OCI-LY1 (cell line): ENCODE data around the gene CFAP74.

Source experiments
- H2AFZ ChIP-seq: fragments of 200-600 bp; sonication (generic), shearing (Covaris generic); 2 replicates; pipeline ENCODE4 v1.6.0; 2014; ENCODE audit warnings: antibody characterized with exemption, mild to moderate bottlenecking, low read length
- H3F3A ChIP-seq: fragments of 200-600 bp; sonication (generic), shearing (Covaris generic); 2 replicates; pipeline ENCODE4 v1.6.0; 2014; ENCODE audit warnings: mild to moderate bottlenecking, antibody characterized with exemption, low read length, moderate library complexity; ENCODE audit not compliant: insufficient read depth
- H3K27ac ChIP-seq: fragments of 200-600 bp; sonication (generic); 2 replicates; pipeline ENCODE4 v1.5.1; 2014; ENCODE audit warnings: low read length, mixed run types, mild to moderate bottlenecking, low read depth; ENCODE audit not compliant: poor library complexity, severe bottlenecking
- H3K27me3 ChIP-seq: fragments of 200-600 bp; sonication (generic); 2 replicates; pipeline ENCODE4 v1.6.0; 2014; ENCODE audit warnings: antibody characterized with exemption, mild to moderate bottlenecking, low read length, moderate library complexity; ENCODE audit not compliant: insufficient read depth
- H3K36me3 ChIP-seq: fragments of 200-600 bp; sonication (generic); 2 replicates; pipeline ENCODE4 v1.6.1; 2014; ENCODE audit warnings: mild to moderate bottlenecking, antibody characterized with exemption, low read length, moderate library complexity, mixed read lengths; ENCODE audit not compliant: insufficient read depth
- H3K4me1 ChIP-seq: fragments of 200-600 bp; sonication (generic); 2 replicates; pipeline ENCODE4 v1.5.1; 2014; ENCODE audit warnings: mild to moderate bottlenecking, low read length, moderate library complexity; ENCODE audit not compliant: insufficient read depth, severe bottlenecking
- H3K4me2 ChIP-seq: fragments of 200-600 bp; sonication (generic), shearing (Covaris generic); 2 replicates; pipeline ENCODE4 v1.6.1; 2014; ENCODE audit warnings: low read length
- H3K4me3 ChIP-seq: fragments of 200-600 bp; sonication (generic); 2 replicates; pipeline ENCODE4 v1.5.1; 2014; ENCODE audit warnings: low read length, low read depth, mild to moderate bottlenecking, mixed read lengths; ENCODE audit not compliant: poor library complexity, severe bottlenecking
- H3K79me2 ChIP-seq: fragments of 200-600 bp; shearing (Covaris generic); 2 replicates; pipeline ENCODE4 v1.6.1; 2016; ENCODE audit warnings: mixed run types, low read length, mixed read lengths; ENCODE audit not compliant: insufficient read depth
- H3K9ac ChIP-seq: fragments of 200-600 bp; sonication (generic), shearing (Covaris generic); 2 replicates; pipeline ENCODE4 v1.6.1; 2014; ENCODE audit warnings: mild to moderate bottlenecking, low read length, mixed read lengths
- H3K9me2 ChIP-seq: fragments of 200-600 bp; sonication (generic), shearing (Covaris generic); 2 replicates; pipeline ENCODE4 v1.6.1; 2014; ENCODE audit warnings: low read depth, mild to moderate bottlenecking, low read length, mixed read lengths
- H3K9me3 ChIP-seq: fragments of 200-600 bp; shearing (Covaris generic); 2 replicates; pipeline ENCODE4 v1.6.1; 2014; ENCODE audit warnings: low read length, mixed read lengths
- H4K20me1 ChIP-seq: fragments of 200-600 bp; sonication (generic), shearing (Covaris generic); 2 replicates; pipeline ENCODE4 v1.6.0; 2016; ENCODE audit warnings: mild to moderate bottlenecking, low read length; ENCODE audit not compliant: insufficient read depth
- CTCF ChIP-seq: fragments of 200-600 bp; sonication (generic), shearing (Covaris generic); IDR thresholded peaks from 2 replicates; pipeline ENCODE4 v1.5.1; 2017; ENCODE audit warnings: mild to moderate bottlenecking, antibody characterized with exemption, low read length, moderate library complexity, mixed read lengths
- EZH2 ChIP-seq: fragments of 200-600 bp; sonication (generic), shearing (Covaris generic); IDR thresholded peaks from 2 replicates; pipeline ENCODE4 v1.8.0; 2017; ENCODE audit warnings: borderline replicate concordance, mixed run types, mild to moderate bottlenecking, antibody characterized with exemption, low read length, moderate library complexity, mixed read lengths

Gene CFAP74

GRCh38 chr1:2046953-2047748 lies 43.6 kb upstream of the CFAP74 start:
- Histone ChIP-seq H3K9me2 (no peaks in the 10 kb centered on the region), H3F3A (no peaks in the 10 kb centered on the region), H3K27ac (no peak overlapping the region), H3K9me3 (no peaks in the 10 kb centered on the region), H3K36me3 (no peaks in the 10 kb centered on the region), H2AFZ (no peak overlapping the region), H3K79me2 (no peaks in the 10 kb centered on the region), H3K4me2 (no peak overlapping the region), H3K9ac (no peak overlapping the region), H3K4me3 (no peak overlapping the region), H3K4me1 (peaks cover 26% of the 10 kb centered on the region), H4K20me1 (no peaks in the 10 kb centered on the region), H3K27me3 (peaks cover 9% of the 10 kb centered on the region)
- TF ChIP-seq EZH2 (no peak), CTCF (no peak)

GRCh38 chr1:2046174-2046917 lies 42.8 kb upstream of the CFAP74 start:
- H3K79me2 ChIP-seq, result no peaks in the 10 kb centered on the region
- no peak overlapping the region for H3K27ac ChIP-seq
- H3K9me2 ChIP-seq, result no peaks in the 10 kb centered on the region
- H3K27me3 ChIP-seq, result peaks cover 8% of the 10 kb centered on the region
- H3K4me3 ChIP-seq, result no peak overlapping the region
- no peaks in the 10 kb centered on the region for H3K36me3 ChIP-seq
- H2AFZ ChIP-seq, result no peak overlapping the region
- H3K4me1 ChIP-seq, result peaks cover 25% of the 10 kb centered on the region
- H4K20me1 ChIP-seq, result no peaks in the 10 kb centered on the region
- TF ChIP-seq EZH2 (no peak), CTCF (peak; percentile 74)
- no peaks in the 10 kb centered on the region for H3F3A ChIP-seq
- H3K9me3 ChIP-seq, result no peaks in the 10 kb centered on the region
- no peak overlapping the region for H3K9ac ChIP-seq
- no peak overlapping the region for H3K4me2 ChIP-seq

GRCh38 chr1:2045468-2046173 lies 42.0 kb upstream of the CFAP74 start:
- Histone ChIP-seq H3K4me2 (no peak overlapping the region), H4K20me1 (no peaks in the 10 kb centered on the region), H3K36me3 (no peaks in the 10 kb centered on the region), H3K9me3 (no peaks in the 10 kb centered on the region), H3K27me3 (peaks cover under 1% of the 10 kb centered on the region), H3K79me2 (no peaks in the 10 kb centered on the region), H3K4me1 (peaks cover 18% of the 10 kb centered on the region), H3K9ac (no peak overlapping the region; the same call in 1 of the 2 replicates), H2AFZ (no peak overlapping the region), H3K27ac (no peak overlapping the region), H3K4me3 (no peak overlapping the region), H3F3A (no peaks in the 10 kb centered on the region), H3K9me2 (no peaks in the 10 kb centered on the region)
- TF ChIP-seq EZH2 (no peak), CTCF (no peak)
